Suprapubic skin (tissue), 4 donors: ENCODE results near the gene NRXN3. TPM values are rescaled to one million over a fixed set of nuclear protein-coding genes. Genes with fewer than 3 reads are reported as not detected.
"Not testable (repeated sequence)": the region's sequence is repeated elsewhere in the genome, so short reads cannot be mapped to it uniquely, and the experiment has no call there.

Experiments
- DNase-seq, 2 donors: peaks; one replicate each; pipeline ENCODE4 v3.0.0-alpha.2; 2019; ENCODE audit warnings: low spot score in 2 of 2
- H3K27ac ChIP-seq: fragments of 200-600 bp; sonication (generic); one replicate; pipeline ENCODE4 v1.5.1; 2019
- H3K27me3 ChIP-seq: fragments of 200-600 bp; sonication (generic); one replicate; pipeline ENCODE4 v1.5.1; 2019
- H3K36me3 ChIP-seq: fragments of 200-600 bp; sonication (generic); one replicate; pipeline ENCODE4 v1.5.1; 2019
- H3K4me1 ChIP-seq: fragments of 200-600 bp; sonication (generic); one replicate; pipeline ENCODE4 v1.5.1; 2019
- H3K4me3 ChIP-seq: fragments of 200-600 bp; sonication (generic); one replicate; pipeline ENCODE4 v1.5.1; 2019; ENCODE audit warnings: mild to moderate bottlenecking
- H3K9me3 ChIP-seq: fragments of 200-600 bp; sonication (generic); one replicate; pipeline ENCODE4 v1.5.1; 2019
- CTCF ChIP-seq, 2 donors: fragments of 200-600 bp in 1 of 2; fragments of 450-650 bp in 1 of 2; sonication (generic) in 1 of 2; IDR thresholded peaks; one replicate each; pipeline ENCODE4 v1.5.1; 2016 to 2019; ENCODE audit warnings: antibody characterized with exemption in 2 of 2, mild to moderate bottlenecking in 1 of 2, moderate library complexity in 1 of 2
- EP300 ChIP-seq: sonication (generic); formaldehyde crosslinking; IDR thresholded peaks from one replicate; pipeline ENCODE4 v1.6.1; 2017; ENCODE audit warnings: antibody characterized with exemption
- POLR2A ChIP-seq, 2 donors: fragments of 450-650 bp; IDR thresholded peaks; one replicate each; pipeline ENCODE4 v1.6.1; 2017; ENCODE audit warnings: antibody characterized with exemption in 2 of 2, mild to moderate bottlenecking in 2 of 2, moderate library complexity in 2 of 2
- POLR2AphosphoS5 ChIP-seq, 3 donors: sonication (generic); formaldehyde crosslinking; IDR thresholded peaks; one replicate each; pipeline ENCODE4 v1.6.1; 2017; ENCODE audit warnings: antibody characterized with exemption in 3 of 3
- WGBS: methylation state at CpG from one replicate; pipeline ENCODE4 v1.1.5; 2018; 5-methylcytosine and 5-hydroxymethylcytosine counted together
- total RNA-seq, 4 donors: library from RNA; depleted of rRNA; stranded (reverse); fragments of >200 nt; gene quantifications; one replicate each; pipeline ENCODE4 v1.1.0, GENCODE V29; 2016

NRXN3 gene
- total RNA-seq, 4 donors from 2014 or later, result 0.79 to 4.3 (median 3.3) TPM

- Histone ChIP-seq H3K27me3 (no peaks in the 10 kb centered on the region), H3K9me3 (no peaks in the 10 kb centered on the region), H3K4me3 (no peak overlapping the region), H3K36me3 (no peaks in the 10 kb centered on the region), H3K27ac (no peak overlapping the region), H3K4me1 (no peaks in the 10 kb centered on the region)
- no peak for TF ChIP-seq POLR2AphosphoS5 (IDR thresholded peaks at IDR 0.05)
- TF ChIP-seq POLR2A (IDR thresholded peaks at IDR 0.05), result no peak
- TF ChIP-seq CTCF (IDR thresholded peaks at IDR 0.05), result no peak
- TF ChIP-seq EP300, result no peak
- DNase-seq, result no peak
- 69% methylated on average over 7 of the region's 7 CpGs for WGBS
Measured at GRCh38 chr14:79016828-79017505, 846.8 kb downstream of the NRXN3 start.

- no peaks in the 10 kb centered on the region for H3K9me3 ChIP-seq
- no peak overlapping the region for H3K4me3 ChIP-seq
- DNase-seq, result no peak
- WGBS, result 89% methylated on average over 4 of the region's 4 CpGs
- H3K27me3 ChIP-seq, result no peaks in the 10 kb centered on the region
- no peak overlapping the region for H3K27ac ChIP-seq
- no peaks in the 10 kb centered on the region for H3K36me3 ChIP-seq
- no peaks in the 10 kb centered on the region for H3K4me1 ChIP-seq
- TF ChIP-seq EP300 (no peak), POLR2A (IDR thresholded peaks at IDR 0.05) (no peak), CTCF (IDR thresholded peaks at IDR 0.05) (no peak), POLR2AphosphoS5 (IDR thresholded peaks at IDR 0.05) (no peak)
Measured at GRCh38 chr14:79017561-79017960, 847.4 kb downstream of the NRXN3 start.

GRCh38 chr14:79018836-79019235 lies 848.7 kb downstream of the NRXN3 start:
- Histone ChIP-seq H3K36me3 (no peaks in the 10 kb centered on the region), H3K27me3 (no peaks in the 10 kb centered on the region), H3K4me3 (no peak overlapping the region), H3K4me1 (no peaks in the 10 kb centered on the region), H3K9me3 (no peaks in the 10 kb centered on the region), H3K27ac (no peak overlapping the region)
- TF ChIP-seq EP300 (no peak), POLR2A (IDR thresholded peaks at IDR 0.05) (no peak), CTCF (IDR thresholded peaks at IDR 0.05) (no peak), POLR2AphosphoS5 (IDR thresholded peaks at IDR 0.05) (no peak)
- WGBS, result 42% methylated on average over 2 of the region's 2 CpGs
- DNase-seq, result no peak

GRCh38 chr14:79019898-79020297 lies 849.7 kb downstream of the NRXN3 start:
- WGBS, result 93% methylated on average over 1 of the region's 1 CpG
- H3K4me1 ChIP-seq, H3K27ac ChIP-seq, H3K9me3 ChIP-seq, H3K27me3 ChIP-seq, DNase-seq, H3K36me3 ChIP-seq, H3K4me3 ChIP-seq: not testable (repeated sequence)

- DNase-seq, result no peak
- Histone ChIP-seq H3K9me3 (no peaks in the 10 kb centered on the region), H3K27ac (no peak overlapping the region), H3K36me3 (no peaks in the 10 kb centered on the region), H3K27me3 (no peaks in the 10 kb centered on the region), H3K4me1 (no peaks in the 10 kb centered on the region), H3K4me3 (no peak overlapping the region)
- WGBS, result 79% methylated on average over 1 of the region's 1 CpG
- TF ChIP-seq POLR2AphosphoS5 (IDR thresholded peaks at IDR 0.05) (no peak), EP300 (no peak), POLR2A (IDR thresholded peaks at IDR 0.05) (no peak), CTCF (IDR thresholded peaks at IDR 0.05) (no peak)
Measured at GRCh38 chr14:79021766-79022165, 851.6 kb downstream of the NRXN3 start.

GRCh38 chr14:79027138-79027537 lies 857.0 kb downstream of the NRXN3 start:
- no peak for DNase-seq
- Histone ChIP-seq H3K36me3 (no peaks in the 10 kb centered on the region), H3K4me3 (no peak overlapping the region), H3K27ac (no peak overlapping the region), H3K4me1 (no peaks in the 10 kb centered on the region), H3K27me3 (no peaks in the 10 kb centered on the region), H3K9me3 (no peaks in the 10 kb centered on the region)
- 70% methylated on average over 3 of the region's 3 CpGs for WGBS
- TF ChIP-seq CTCF (IDR thresholded peaks at IDR 0.05) (no peak), POLR2AphosphoS5 (IDR thresholded peaks at IDR 0.05) (no peak), EP300 (no peak), POLR2A (IDR thresholded peaks at IDR 0.05) (no peak)
